ENCODE measurements around the gene GRID2. TPM values are rescaled to one million over a fixed set of nuclear protein-coding genes. Genes with fewer than 3 reads are reported as not detected.

The GRID2 gene
- total and polyA plus RNA-seq, 11 donors: 0.29 to 0.38 (median 0.33) TPM; not detected in 8

DNA sequence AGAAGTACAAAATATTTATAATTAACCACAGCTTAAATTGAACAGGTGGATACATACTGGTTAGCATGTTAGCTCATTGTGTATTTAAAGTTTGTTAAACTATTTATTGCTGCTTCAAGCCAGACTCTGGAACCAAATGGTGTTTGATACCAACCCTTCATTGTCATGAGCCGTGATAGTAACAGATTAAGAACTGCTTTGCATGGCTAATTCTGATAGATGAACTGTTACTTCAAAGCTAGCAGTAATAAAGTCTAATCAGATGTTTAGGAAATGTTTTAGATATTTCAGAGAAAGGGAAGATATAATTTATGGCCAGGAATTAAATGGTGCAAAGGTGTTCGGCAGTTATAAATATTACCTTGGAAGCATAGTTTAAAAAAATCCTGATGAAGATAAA is 848.7 kb downstream of the GRID2 start:
- intact Hi-C loops (cut with DNase I): no loop called here
- no peaks in the 10 kb centered on the region for H3K36me3 ChIP-seq
- no peak overlapping the region for H3K27ac ChIP-seq
- no peaks in the 10 kb centered on the region for H3K4me1 ChIP-seq
- H3K4me3 ChIP-seq: no peak overlapping the region
- TF ChIP-seq, protein P1, sequence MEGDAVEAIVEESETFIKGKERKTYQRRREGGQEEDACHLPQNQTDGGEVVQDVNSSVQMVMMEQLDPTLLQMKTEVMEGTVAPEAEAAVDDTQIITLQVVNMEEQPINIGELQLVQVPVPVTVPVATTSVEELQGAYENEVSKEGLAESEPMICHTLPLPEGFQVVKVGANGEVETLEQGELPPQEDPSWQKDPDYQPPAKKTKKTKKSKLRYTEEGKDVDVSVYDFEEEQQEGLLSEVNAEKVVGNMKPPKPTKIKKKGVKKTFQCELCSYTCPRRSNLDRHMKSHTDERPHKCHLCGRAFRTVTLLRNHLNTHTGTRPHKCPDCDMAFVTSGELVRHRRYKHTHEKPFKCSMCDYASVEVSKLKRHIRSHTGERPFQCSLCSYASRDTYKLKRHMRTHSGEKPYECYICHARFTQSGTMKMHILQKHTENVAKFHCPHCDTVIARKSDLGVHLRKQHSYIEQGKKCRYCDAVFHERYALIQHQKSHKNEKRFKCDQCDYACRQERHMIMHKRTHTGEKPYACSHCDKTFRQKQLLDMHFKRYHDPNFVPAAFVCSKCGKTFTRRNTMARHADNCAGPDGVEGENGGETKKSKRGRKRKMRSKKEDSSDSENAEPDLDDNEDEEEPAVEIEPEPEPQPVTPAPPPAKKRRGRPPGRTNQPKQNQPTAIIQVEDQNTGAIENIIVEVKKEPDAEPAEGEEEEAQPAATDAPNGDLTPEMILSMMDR (IDR thresholded peaks at IDR 0.05): no peak
- no peak for TF ChIP-seq POLR2A (IDR thresholded peaks at IDR 0.05)
- H3K27me3 ChIP-seq: no peaks in the 10 kb centered on the region
- no peak for ATAC-seq
- H3K9me3 ChIP-seq: no peaks in the 10 kb centered on the region
- DNase-seq: no peak
- 63 to 77% (median 70%) methylated on average over 2 of the region's 2 CpGs for WGBS, 4 donors

DNA sequence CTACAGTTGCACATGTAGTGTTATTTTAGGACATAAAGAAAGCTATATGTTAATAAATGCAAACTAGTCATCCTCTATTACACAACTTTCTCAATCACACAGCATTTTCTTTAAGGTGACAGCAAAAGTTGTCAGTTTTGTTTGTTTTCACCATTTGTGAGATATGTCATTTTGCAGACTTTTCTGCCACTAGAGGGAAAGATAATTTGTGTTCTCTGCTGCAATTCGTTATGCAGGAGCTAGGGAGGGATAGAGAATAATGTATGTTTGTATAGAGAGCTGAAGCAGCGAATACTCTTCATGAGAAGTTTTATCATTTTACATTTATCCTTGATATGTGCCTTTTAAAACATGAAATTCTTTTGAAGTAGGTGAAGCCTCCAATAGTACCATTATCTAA is 854.2 kb downstream of the GRID2 start:
- no peak for ATAC-seq
- Histone ChIP-seq H3K4me3 (no peak overlapping the region), H3K4me1 (no peaks in the 10 kb centered on the region), H3K36me3 (no peaks in the 10 kb centered on the region), H3K27me3 (no peaks in the 10 kb centered on the region), H3K27ac (no peak overlapping the region), H3K9me3 (peaks cover 0 to 5% (median 0%) of the 10 kb centered on the region in 12 donors)
- DNase-seq: no peak
- TF ChIP-seq, protein P1 (IDR thresholded peaks at IDR 0.05): no peak
- intact Hi-C loops (cut with DNase I): no loop called here
- 41 to 56% (median 50%) methylated on average over 2 of the region's 2 CpGs for WGBS, 4 donors

DNA sequence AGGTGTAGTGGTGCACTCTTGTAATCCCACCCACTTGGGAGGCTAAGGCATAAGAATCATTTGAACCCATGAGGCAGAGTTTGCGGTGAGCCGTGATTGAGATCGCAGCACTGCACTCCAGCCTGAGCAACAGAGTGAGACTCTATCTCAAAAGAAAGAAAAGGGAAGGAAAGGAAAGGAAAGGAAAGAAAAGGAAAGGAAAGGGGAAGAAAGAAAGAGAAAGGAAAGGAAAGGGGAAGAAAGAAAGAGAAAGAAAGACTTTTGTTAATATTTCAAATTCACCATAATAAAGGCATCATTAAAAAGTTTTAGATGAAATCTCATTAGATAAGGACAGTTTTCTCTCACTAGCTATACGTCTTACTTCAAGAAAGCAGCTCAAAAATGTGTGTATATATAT is 864.3 kb downstream of the GRID2 start:
- intact Hi-C loops (cut with DNase I): no loop called here
- ATAC-seq: no peak
- Histone ChIP-seq H3K36me3 (no peaks in the 10 kb centered on the region), H3K27ac (no peak overlapping the region), H3K27me3 (no peaks in the 10 kb centered on the region), H3K9me3 (no peaks in the 10 kb centered on the region), H3K4me1 (no peaks in the 10 kb centered on the region), H3K4me3 (no peak overlapping the region)
- no peak for TF ChIP-seq POLR2A (IDR thresholded peaks at IDR 0.05)
- TF ChIP-seq, protein P1 (IDR thresholded peaks at IDR 0.05): no peak
- no peak for DNase-seq
- 85 to 89% (median 89%) methylated on average over 4 of the region's 4 CpGs for WGBS, 4 donors

DNA sequence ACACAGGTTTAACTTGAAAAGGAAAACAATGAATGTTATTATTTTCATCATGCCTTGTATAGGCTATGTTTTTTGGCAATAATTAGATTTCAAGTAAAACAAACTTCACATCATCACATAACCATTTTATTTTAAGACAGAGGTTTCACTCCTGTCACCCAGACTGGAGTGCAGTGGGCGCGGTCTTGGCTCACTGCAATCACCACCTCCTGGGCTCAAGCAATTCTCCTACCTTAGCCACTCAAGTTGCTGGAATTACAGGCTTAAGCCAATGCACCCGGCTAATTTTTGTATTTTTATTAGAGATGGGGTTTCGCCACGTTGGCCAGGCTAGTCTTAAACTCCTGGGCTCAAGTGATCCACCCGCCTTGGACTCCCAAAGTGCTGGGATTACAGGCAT is 866.2 kb downstream of the GRID2 start:
- H3K27me3 ChIP-seq: no peaks in the 10 kb centered on the region
- H3K36me3 ChIP-seq: no peaks in the 10 kb centered on the region
- no peaks in the 10 kb centered on the region for H3K4me1 ChIP-seq
- intact Hi-C loops (cut with DNase I): no loop called here
- ATAC-seq: no peak
- no peak overlapping the region for H3K4me3 ChIP-seq
- no peak for DNase-seq
- H3K27ac ChIP-seq: no peak overlapping the region
- TF ChIP-seq POLR2A (IDR thresholded peaks at IDR 0.05): no peak
- TF ChIP-seq, protein P1 (IDR thresholded peaks at IDR 0.05): no peak
- no peaks in the 10 kb centered on the region for H3K9me3 ChIP-seq
- WGBS, 4 donors: 76 to 93% (median 89%) methylated on average over 6 of the region's 6 CpGs
